GM06990 (cell line): Measurements from ENCODE around the gene IGIP.
A peak's percentile ranks its signal among the peaks of the same experiment; 100 is the strongest.

Experiments
- DNase-seq: peaks from one replicate; pipeline ENCODE4 v3.0.0-alpha.2; 2011; ENCODE audit not compliant: insufficient read length; ENCODE audit errors: extremely low read depth
- H3K27me3 ChIP-seq: replicated peaks from 2 replicates; pipeline ENCODE4 v1.6.0; 2011; ENCODE audit warnings: low read length; ENCODE audit not compliant: control insufficient read depth, insufficient read depth
- H3K36me3 ChIP-seq: 2 replicates; pipeline ENCODE4 v1.5.1; 2011; ENCODE audit warnings: low read length; ENCODE audit not compliant: control insufficient read depth, insufficient read depth
- H3K4me3 ChIP-seq: replicated peaks from 2 replicates; pipeline ENCODE4 v1.5.1; 2011; ENCODE audit warnings: low read depth, mild to moderate bottlenecking, control low read depth, low read length
- TF ChIP-seq, protein P1 (sequence below): IDR thresholded peaks from 2 replicates; pipeline ENCODE4 v1.5.1; 2011; ENCODE audit warnings: low read length, control low read depth, mild to moderate bottlenecking, inconsistent platforms; ENCODE audit not compliant: insufficient read depth, poor library complexity, severe bottlenecking

The IGIP gene

DNA sequence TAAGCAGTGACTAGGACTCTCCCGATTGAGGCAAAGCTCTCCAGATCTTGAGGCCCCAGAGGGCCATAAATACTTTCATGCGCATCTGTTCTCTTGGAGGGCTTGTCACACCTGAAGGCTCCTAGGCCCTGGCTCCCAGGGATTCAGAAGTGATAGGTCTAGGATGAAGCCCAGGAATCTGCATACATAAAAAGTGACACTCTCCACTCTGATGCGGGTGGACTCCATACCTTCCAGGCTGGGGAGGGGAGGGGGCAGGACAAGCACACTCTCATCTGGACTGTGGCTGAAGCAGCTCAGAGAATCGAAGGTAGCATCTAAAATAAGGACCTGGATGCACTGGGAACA lies 40.2 kb downstream of the IGIP start:
- no peak for DNase-seq
- no peaks in the 10 kb centered on the region for H3K36me3 ChIP-seq
- H3K4me3 ChIP-seq = no peak overlapping the region
- TF ChIP-seq, protein P1, sequence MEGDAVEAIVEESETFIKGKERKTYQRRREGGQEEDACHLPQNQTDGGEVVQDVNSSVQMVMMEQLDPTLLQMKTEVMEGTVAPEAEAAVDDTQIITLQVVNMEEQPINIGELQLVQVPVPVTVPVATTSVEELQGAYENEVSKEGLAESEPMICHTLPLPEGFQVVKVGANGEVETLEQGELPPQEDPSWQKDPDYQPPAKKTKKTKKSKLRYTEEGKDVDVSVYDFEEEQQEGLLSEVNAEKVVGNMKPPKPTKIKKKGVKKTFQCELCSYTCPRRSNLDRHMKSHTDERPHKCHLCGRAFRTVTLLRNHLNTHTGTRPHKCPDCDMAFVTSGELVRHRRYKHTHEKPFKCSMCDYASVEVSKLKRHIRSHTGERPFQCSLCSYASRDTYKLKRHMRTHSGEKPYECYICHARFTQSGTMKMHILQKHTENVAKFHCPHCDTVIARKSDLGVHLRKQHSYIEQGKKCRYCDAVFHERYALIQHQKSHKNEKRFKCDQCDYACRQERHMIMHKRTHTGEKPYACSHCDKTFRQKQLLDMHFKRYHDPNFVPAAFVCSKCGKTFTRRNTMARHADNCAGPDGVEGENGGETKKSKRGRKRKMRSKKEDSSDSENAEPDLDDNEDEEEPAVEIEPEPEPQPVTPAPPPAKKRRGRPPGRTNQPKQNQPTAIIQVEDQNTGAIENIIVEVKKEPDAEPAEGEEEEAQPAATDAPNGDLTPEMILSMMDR = no peak
- no peaks in the 10 kb centered on the region for H3K27me3 ChIP-seq

DNA sequence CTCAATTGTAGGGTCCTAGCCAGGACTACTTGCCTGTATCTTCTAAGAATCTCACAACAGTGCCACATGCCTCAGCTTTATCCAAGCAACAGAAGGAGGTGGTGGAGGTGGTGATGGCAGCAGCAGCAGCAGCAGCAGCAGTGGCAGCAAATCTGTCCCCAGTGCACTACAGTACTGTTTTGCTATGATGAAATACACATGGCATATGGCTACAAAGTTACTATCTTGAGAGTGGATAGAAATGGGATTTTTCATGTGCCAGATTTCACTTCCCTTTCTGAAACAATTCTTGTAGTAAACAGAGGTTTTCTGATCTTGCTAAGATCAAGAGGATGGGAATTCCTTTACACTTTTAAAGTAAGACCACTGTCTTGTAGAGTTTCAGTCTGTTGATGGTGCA lies 41.2 kb downstream of the IGIP start:
- H3K27me3 ChIP-seq = no peaks in the 10 kb centered on the region
- no peaks in the 10 kb centered on the region for H3K36me3 ChIP-seq
- no peak overlapping the region for H3K4me3 ChIP-seq
- no peak for DNase-seq
- TF ChIP-seq, protein P1 = no peak

DNA sequence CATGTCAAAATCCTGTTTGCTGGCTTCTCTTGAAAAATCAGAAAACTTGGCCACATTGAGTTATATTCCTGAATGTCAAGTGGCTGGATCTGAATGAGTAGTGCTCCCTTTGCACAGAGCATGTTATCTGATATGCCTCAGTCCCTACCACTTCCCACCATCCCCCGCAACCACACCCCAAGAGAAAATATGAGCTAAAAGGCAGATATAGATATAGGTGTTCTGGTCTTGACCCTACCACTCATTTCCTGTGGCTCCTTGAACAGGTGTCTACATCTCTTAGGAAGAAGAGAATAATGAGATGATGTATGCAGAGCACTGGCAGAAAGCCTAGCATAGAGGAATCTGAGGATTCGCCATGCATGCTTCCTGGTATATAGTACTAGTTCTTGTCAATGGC lies 42.6 kb downstream of the IGIP start:
- TF ChIP-seq, protein P1 = no peak
- Histone ChIP-seq H3K4me3 (no peak overlapping the region), H3K27me3 (no peaks in the 10 kb centered on the region), H3K36me3 (no peaks in the 10 kb centered on the region)
- no peak for DNase-seq

DNA sequence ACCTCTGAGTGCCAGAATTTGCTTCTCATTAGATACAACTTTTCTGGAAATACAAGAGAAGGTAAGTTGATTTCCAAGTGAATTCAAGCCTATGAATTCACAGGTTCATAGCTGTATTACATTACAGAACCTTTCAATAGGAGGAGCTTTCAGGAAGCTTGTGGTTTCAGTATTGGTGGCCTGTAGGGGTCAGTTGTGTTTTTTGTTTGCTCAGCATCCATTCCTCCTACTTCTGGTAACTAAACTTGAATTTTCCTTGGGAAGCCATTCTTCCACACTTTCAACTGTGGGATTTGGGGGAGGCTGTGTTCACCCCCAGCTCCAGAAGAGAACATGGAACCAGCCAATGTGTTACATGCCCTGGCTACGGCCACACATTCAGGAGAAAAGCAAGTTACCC lies 43.7 kb downstream of the IGIP start:
- Histone ChIP-seq H3K4me3 (no peak overlapping the region), H3K27me3 (no peaks in the 10 kb centered on the region), H3K36me3 (no peaks in the 10 kb centered on the region)
- no peak for DNase-seq
- TF ChIP-seq, protein P1 = peak; percentile 27

DNA sequence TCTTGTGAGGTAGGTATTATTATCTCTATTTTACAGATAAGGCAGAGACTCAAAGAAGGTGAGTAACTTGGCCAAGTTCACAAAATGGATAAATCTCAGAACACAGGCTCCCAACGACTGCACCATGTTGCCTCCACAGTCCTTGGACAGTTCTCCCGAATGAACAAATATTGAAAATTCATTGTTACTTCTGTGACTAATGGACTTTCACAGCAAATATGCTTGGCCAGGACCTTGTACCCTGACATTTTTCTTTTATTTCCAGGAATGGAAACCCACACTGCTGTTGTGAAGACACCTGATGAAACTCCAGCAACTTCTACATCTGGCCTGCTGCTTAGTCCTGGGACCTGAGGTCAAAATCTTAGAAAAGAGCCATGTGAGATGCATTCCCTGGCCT lies 46.7 kb downstream of the IGIP start:
- H3K4me3 ChIP-seq = no peak overlapping the region
- H3K27me3 ChIP-seq = no peaks in the 10 kb centered on the region
- TF ChIP-seq, protein P1 = no peak
- no peaks in the 10 kb centered on the region for H3K36me3 ChIP-seq
- DNase-seq = no peak

DNA sequence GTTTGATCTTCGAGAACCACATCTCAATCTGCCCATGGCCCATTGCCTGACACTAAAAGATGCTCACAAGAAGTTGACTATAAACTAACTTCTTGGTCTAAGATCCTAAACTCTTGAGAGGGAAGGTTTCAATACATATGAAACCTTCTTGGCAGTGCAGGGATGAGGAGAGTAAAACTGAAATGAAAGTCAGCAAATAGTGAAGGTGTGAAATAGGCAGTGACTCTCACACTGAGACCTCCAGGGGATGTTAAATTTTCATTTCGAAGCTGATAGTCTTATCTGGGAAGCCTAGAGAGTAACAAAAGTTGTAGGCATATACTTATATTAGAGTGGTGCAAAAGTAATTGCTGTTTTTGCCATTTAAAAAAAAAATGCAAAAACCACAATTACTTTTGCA lies 48.3 kb downstream of the IGIP start:
- TF ChIP-seq, protein P1 = no peak
- no peak for DNase-seq
- Histone ChIP-seq H3K4me3 (no peak overlapping the region), H3K27me3 (no peaks in the 10 kb centered on the region), H3K36me3 (no peaks in the 10 kb centered on the region)
